GM12878 (cell line): Measurements from ENCODE around the gene TSC22D3. TPM values are rescaled to one million over a fixed set of nuclear protein-coding genes. Genes with fewer than 3 reads are reported as not detected.

ENCODE experiments used
- ASH2L ChIP-seq: fragments of 300-600, 200-600 bp; sonication (generic); IDR thresholded peaks from 2 replicates; pipeline ENCODE4 v1.6.1; 2017; ENCODE audit warnings: low read depth, mild to moderate bottlenecking, borderline replicate concordance
- BCLAF1 ChIP-seq: fragments of 450-650 bp; IDR thresholded peaks from 2 replicates; pipeline ENCODE4 v1.6.1; 2017; ENCODE audit warnings: antibody characterized with exemption, mild to moderate bottlenecking, moderate library complexity
- IRF3 ChIP-seq: fragments of 450-650 bp; IDR thresholded peaks from 2 replicates; pipeline ENCODE4 v1.6.1; 2014; ENCODE audit warnings: mild to moderate bottlenecking
- MAX ChIP-seq: IDR thresholded peaks from 2 replicates; pipeline ENCODE4 v1.6.1; 2012; ENCODE audit warnings: low read depth, low read length, improper control_type of control experiment
- PML ChIP-seq: IDR thresholded peaks from 2 replicates; pipeline ENCODE4 v1.6.1; 2012; ENCODE audit warnings: low read length, inconsistent platforms
- ZNF274 ChIP-seq: IDR thresholded peaks from one replicate; pipeline ENCODE4 v1.8.0; 2011; ENCODE audit not compliant: insufficient read length, insufficient read depth
- ZNF592 ChIP-seq: fragments of 450-650 bp; IDR thresholded peaks from 2 replicates; pipeline ENCODE4 v1.6.1; 2017; ENCODE audit warnings: mild to moderate bottlenecking, moderate library complexity
- polyA plus RNA-seq, 11 experiments: library from polyadenylated mRNA; depleted of rRNA in 4 of 11; unstranded in 6 of 11; stranded (reverse) in 5 of 11; fragments of >200 nt; fragmentation: Nextera tagmentation in 4 of 11; fragmentation: Illumina TruSeq in 1 of 11; extraction: Ambion mirVana in 4 of 11; extraction: Trizol in 1 of 11; gene quantifications; 1 replicate in 1 of 11; 2 replicates in 10 of 11; pipeline versions ENCODE4 v1.2.1 to v1.2.3, GENCODE V29; 2011 to 2016; ENCODE audit warnings: inconsistent platforms in 2 of 11, missing spikeins in 2 of 11, low read depth in 1 of 11
- total RNA-seq, 4 experiments: library from RNA; depleted of rRNA in 3 of 4; stranded (reverse); fragments of >200 nt in 3 of 4; fragmentation: Illumina TruSeq in 1 of 4; extraction: Trizol in 1 of 4; gene quantifications; 2 replicates each; pipeline versions ENCODE4 v1.2.1 to v1.2.3, GENCODE V29; 2013 to 2021

TSC22D3 gene
- total and polyA plus RNA-seq, 10 of the 15 experiments (the other 5 are each of a cell fraction or from before 2014, with no cell fraction given), result 4.6 to 122 (median 16.1) TPM

GRCh38 chrX:107666931-107667330, 108.7 kb downstream of the TSC22D3 start (continued):
- TF ChIP-seq IRF3 (no peak), ZNF592 (no peak), ZNF274 (no peak), PML (no peak), BCLAF1 (no peak), ASH2L (no peak), MAX (no peak)
- TF ChIP-seq, all 136 proteins: peak for 0

Other genes with a start within 250 kb of the TSC22D3 start
- 26.5 and 28.1 TPM in 2 replicates for gene PRPS1, start 147.3 kb downstream of the TSC22D3 start, total RNA-seq (2014; rRNA removed)
- 44.6 and 44.8 TPM in 2 replicates for gene PRPS1, start 147.3 kb downstream of the TSC22D3 start, total RNA-seq (2014; rRNA removed; fragmentation: Illumina TruSeq; extraction: Trizol)
- gene PRPS1, start 147.3 kb downstream of the TSC22D3 start, total RNA-seq (2021), result 57.3 and 65.8 TPM in 2 replicates
- gene PRPS1, start 147.3 kb downstream of the TSC22D3 start, polyA plus RNA-seq (2011; rRNA removed), result 86.5 and 105 TPM in 2 replicates
- gene PRPS1, start 147.3 kb downstream of the TSC22D3 start, polyA plus RNA-seq (2014; fragmentation: Illumina TruSeq; extraction: Trizol), result 71.2 and 77.5 TPM in 2 replicates
- 10 to 100 TPM; 31.2 to 31.5 TPM for gene PRPS1, start 147.3 kb downstream of the TSC22D3 start, polyA plus RNA-seq (2014; fragmentation: Nextera tagmentation; extraction: Ambion mirVana)
- 54.5 and 64.8 TPM in 2 replicates for gene PRPS1, start 147.3 kb downstream of the TSC22D3 start, polyA plus RNA-seq (2014; rRNA removed)
- gene PRPS1, start 147.3 kb downstream of the TSC22D3 start, polyA plus RNA-seq (2016; fragmentation: Nextera tagmentation; extraction: Ambion mirVana), result 10 to 100 TPM; 76.1 to 77.0 TPM
- gene NCBP2L, start 1.9 kb upstream of the TSC22D3 start, total RNA-seq (2014; rRNA removed), result not detected in 2 replicates
- gene NCBP2L, start 1.9 kb upstream of the TSC22D3 start, total RNA-seq (2014; rRNA removed; fragmentation: Illumina TruSeq; extraction: Trizol), result not detected in 2 replicates
- not detected in 2 replicates for gene NCBP2L, start 1.9 kb upstream of the TSC22D3 start, total RNA-seq (2021)
- not detected in 2 replicates for gene NCBP2L, start 1.9 kb upstream of the TSC22D3 start, polyA plus RNA-seq (2011; rRNA removed)
- not detected in 2 replicates for gene NCBP2L, start 1.9 kb upstream of the TSC22D3 start, polyA plus RNA-seq (2014; fragmentation: Illumina TruSeq; extraction: Trizol)
- gene NCBP2L, start 1.9 kb upstream of the TSC22D3 start, polyA plus RNA-seq (2014; fragmentation: Nextera tagmentation; extraction: Ambion mirVana), result not detected
- not detected in 2 replicates for gene NCBP2L, start 1.9 kb upstream of the TSC22D3 start, polyA plus RNA-seq (2014; rRNA removed)
- not detected for gene NCBP2L, start 1.9 kb upstream of the TSC22D3 start, polyA plus RNA-seq (2016; fragmentation: Nextera tagmentation; extraction: Ambion mirVana)
- gene MID2, start 50.1 kb upstream of the TSC22D3 start, total RNA-seq (2014; rRNA removed), result not detected in 2 replicates
- gene MID2, start 50.1 kb upstream of the TSC22D3 start, total RNA-seq (2014; rRNA removed; fragmentation: Illumina TruSeq; extraction: Trizol), result not detected in 2 replicates
- 0.21 TPM in 1 of 2 replicates, not detected in the other for gene MID2, start 50.1 kb upstream of the TSC22D3 start, total RNA-seq (2021)
- 0.04 and 0.09 TPM in 2 replicates for gene MID2, start 50.1 kb upstream of the TSC22D3 start, polyA plus RNA-seq (2011; rRNA removed)
- gene MID2, start 50.1 kb upstream of the TSC22D3 start, polyA plus RNA-seq (2014; fragmentation: Illumina TruSeq; extraction: Trizol), result not detected in 2 replicates
- not detected for gene MID2, start 50.1 kb upstream of the TSC22D3 start, polyA plus RNA-seq (2014; fragmentation: Nextera tagmentation; extraction: Ambion mirVana)
- gene MID2, start 50.1 kb upstream of the TSC22D3 start, polyA plus RNA-seq (2014; rRNA removed), result not detected in 2 replicates
- not detected for gene MID2, start 50.1 kb upstream of the TSC22D3 start, polyA plus RNA-seq (2016; fragmentation: Nextera tagmentation; extraction: Ambion mirVana)
- gene TEX13B, start 206.6 kb upstream of the TSC22D3 start, total RNA-seq (2014; rRNA removed), result not detected in 2 replicates
- gene TEX13B, start 206.6 kb upstream of the TSC22D3 start, total RNA-seq (2014; rRNA removed; fragmentation: Illumina TruSeq; extraction: Trizol), result not detected in 2 replicates
- gene TEX13B, start 206.6 kb upstream of the TSC22D3 start, total RNA-seq (2021), result not detected in 2 replicates
- gene TEX13B, start 206.6 kb upstream of the TSC22D3 start, polyA plus RNA-seq (2011; rRNA removed), result not detected in 2 replicates
- not detected in 2 replicates for gene TEX13B, start 206.6 kb upstream of the TSC22D3 start, polyA plus RNA-seq (2014; fragmentation: Illumina TruSeq; extraction: Trizol)
- gene TEX13B, start 206.6 kb upstream of the TSC22D3 start, polyA plus RNA-seq (2014; fragmentation: Nextera tagmentation; extraction: Ambion mirVana), result not detected
- not detected in 2 replicates for gene TEX13B, start 206.6 kb upstream of the TSC22D3 start, polyA plus RNA-seq (2014; rRNA removed)
- not detected for gene TEX13B, start 206.6 kb upstream of the TSC22D3 start, polyA plus RNA-seq (2016; fragmentation: Nextera tagmentation; extraction: Ambion mirVana)